CD8-positive, alpha-beta memory T cell (primary cell): ENCODE data around the gene FRMD4B. TPM values are rescaled to one million over a fixed set of nuclear protein-coding genes. Genes with fewer than 3 reads are reported as not detected.

Experiments
- CTCF ChIA-PET: fragments of 350-600 bp; sonication (Branson Sonifier 250); formaldehyde crosslinking; loops from one replicate; lab custom pipeline; 2021; ENCODE audit warnings: antibody characterized with exemption; lab: Charles Lee
- POLR2A ChIA-PET: fragments of 350-600 bp; sonication (Branson Sonifier 250); formaldehyde crosslinking; loops from one replicate; lab custom pipeline; 2021; ENCODE audit warnings: antibody characterized with exemption; lab: Charles Lee
- DNase-seq, 5 donors: peaks; one replicate each; pipeline versions ENCODE4 v3.0.0 to v3.0.0-alpha.2; 2020 to 2022; ENCODE audit warnings: mixed read lengths in 1 of 5
- H3K27ac ChIP-seq: one replicate; pipeline ENCODE4 v1.7.0; 2013; ENCODE audit warnings: low read depth, mild to moderate bottlenecking, low read length, moderate library complexity
- H3K27me3 ChIP-seq: 2 replicates; pipeline ENCODE4 v1.7.0; 2013; ENCODE audit warnings: low read length, mild to moderate bottlenecking; ENCODE audit not compliant: insufficient read depth, poor library complexity, severe bottlenecking
- H3K36me3 ChIP-seq: 2 replicates; pipeline ENCODE4 v1.7.0; 2013; ENCODE audit warnings: mild to moderate bottlenecking, low read length, moderate library complexity; ENCODE audit not compliant: insufficient read depth
- H3K4me1 ChIP-seq: 2 replicates; pipeline ENCODE4 v1.7.0; 2013; ENCODE audit warnings: mild to moderate bottlenecking, low read length, moderate library complexity; ENCODE audit not compliant: insufficient read depth
- H3K4me3 ChIP-seq: 2 replicates; pipeline ENCODE4 v1.7.0; 2013; ENCODE audit warnings: mild to moderate bottlenecking, low read length
- H3K9me3 ChIP-seq: 2 replicates; pipeline ENCODE4 v1.7.0; 2013; ENCODE audit warnings: mild to moderate bottlenecking, low read length
- H3K27ac Mint-ChIP-seq, 8 donors: one replicate each; pipeline ENCODE4 v1.8.0; 2020 to 2021; ENCODE audit warnings: mixed read lengths in 8 of 8, mild to moderate bottlenecking in 6 of 8, inconsistent platforms in 3 of 8, moderate library complexity in 3 of 8
- H3K27me3 Mint-ChIP-seq, 2 donors: one replicate each; pipeline ENCODE4 v1.8.0; 2020 to 2021; ENCODE audit warnings: mixed read lengths in 2 of 2, mild to moderate bottlenecking in 1 of 2, moderate library complexity in 1 of 2
- H3K36me3 Mint-ChIP-seq, 3 donors: one replicate each; pipeline ENCODE4 v1.8.0; 2020 to 2021; ENCODE audit warnings: mixed read lengths in 3 of 3, inconsistent platforms in 1 of 3, mild to moderate bottlenecking in 1 of 3
- H3K4me1 Mint-ChIP-seq, 3 donors: one replicate each; pipeline ENCODE4 v1.8.0; 2020 to 2021; ENCODE audit warnings: mixed read lengths in 3 of 3, inconsistent platforms in 1 of 3, mild to moderate bottlenecking in 1 of 3
- H3K4me3 Mint-ChIP-seq, 7 donors: one replicate each; pipeline ENCODE4 v1.8.0; 2020 to 2021; ENCODE audit warnings: mixed read lengths in 7 of 7, mild to moderate bottlenecking in 6 of 7, moderate library complexity in 4 of 7, inconsistent platforms in 2 of 7
- H3K9me3 Mint-ChIP-seq, 5 donors: one replicate each; pipeline ENCODE4 v1.8.0; 2020 to 2022; ENCODE audit warnings: mixed read lengths in 5 of 5, mild to moderate bottlenecking in 3 of 5, moderate library complexity in 2 of 5, inconsistent platforms in 1 of 5
- polyA plus RNA-seq: library from polyadenylated mRNA; unstranded; fragments of 300-500 nt; fragmentation: Illumina TruSeq; gene quantifications from one replicate; pipeline ENCODE4 v1.2.3, GENCODE V29; 2021
- total RNA-seq, 2 experiments: library from RNA; stranded (reverse); gene quantifications; one replicate each; pipeline ENCODE4 v1.2.3, GENCODE V29; 2021

The FRMD4B gene
- total and polyA plus RNA-seq, 3 experiments from 2014 or later, result 3.0 to 41.1 (median 40.3) TPM

DNA sequence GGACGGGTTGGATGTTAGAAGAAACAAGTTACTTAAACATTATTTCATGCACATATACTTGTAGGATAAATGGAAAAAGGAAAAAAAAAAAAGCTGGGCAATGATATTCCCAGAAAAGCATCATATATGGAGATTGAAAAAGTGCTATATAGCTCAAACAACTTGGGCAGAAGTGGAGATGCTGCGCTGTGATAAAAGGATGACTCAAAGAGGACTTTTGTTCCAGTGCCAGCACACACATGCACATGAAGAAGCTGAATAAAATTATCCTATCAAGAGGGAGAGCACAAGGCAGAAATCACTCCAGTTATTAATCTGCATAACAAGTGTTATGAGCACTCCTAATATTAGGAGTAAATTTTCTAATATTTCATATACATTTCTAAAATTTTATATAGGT, 30.9 kb downstream of the FRMD4B start:
- POLR2A ChIA-PET, result no interaction called here
- no peaks in the 10 kb centered on the region for H3K36me3 ChIP-seq
- peaks cover 9% of the 10 kb centered on the region in 3 donors for H3K4me1 Mint-ChIP-seq
- H3K27me3 ChIP-seq, result no peaks in the 10 kb centered on the region
- H3K36me3 Mint-ChIP-seq, result peaks cover 0 to 3% (median 0%) of the 10 kb centered on the region in 3 donors
- H3K4me3 Mint-ChIP-seq, result no peak overlapping the region
- H3K27ac Mint-ChIP-seq, result no peak overlapping the region
- H3K4me3 ChIP-seq, result no peak overlapping the region
- CTCF ChIA-PET, result interaction anchor here (0.8 kb wide), 1 partner anchor 16 kb away, joined by 3 read pairs; no protein-coding TSS in a partner anchor
- H3K27ac ChIP-seq, result no peak overlapping the region
- H3K9me3 ChIP-seq, result no peaks in the 10 kb centered on the region
- peaks cover 12 to 25% of the 10 kb centered on the region in 2 donors for H3K27me3 Mint-ChIP-seq
- H3K9me3 Mint-ChIP-seq, result peaks cover 0 to 10% (median 4%) of the 10 kb centered on the region in 5 donors
- H3K4me1 ChIP-seq, result peaks cover 4% of the 10 kb centered on the region
- DNase-seq, result no peak

DNA sequence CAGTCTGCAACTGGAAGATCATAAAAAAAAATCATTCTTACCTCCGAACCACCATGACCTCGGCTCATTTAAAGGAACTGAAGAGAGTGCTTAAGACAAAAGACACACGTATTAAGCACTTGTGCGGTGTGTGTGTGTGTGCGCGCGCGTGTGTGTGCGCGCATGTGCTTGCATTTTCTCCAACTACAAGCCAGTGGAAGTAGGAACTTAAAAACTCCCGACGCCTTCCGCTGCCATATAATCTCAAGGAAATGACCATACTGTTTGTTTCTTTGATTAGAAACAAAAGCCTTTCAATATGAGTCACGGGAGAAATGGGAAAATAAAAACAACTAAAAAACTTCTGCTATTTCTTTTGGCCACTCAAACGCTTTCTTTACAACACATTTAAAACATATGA, 32.4 kb downstream of the FRMD4B start:
- CTCF ChIA-PET, result no interaction called here
- Histone ChIP-seq H3K36me3 (no peaks in the 10 kb centered on the region), H3K4me1 (peaks cover 4% of the 10 kb centered on the region), H3K4me3 (no peak overlapping the region), H3K27ac (no peak overlapping the region), H3K27me3 (no peaks in the 10 kb centered on the region), H3K9me3 (no peaks in the 10 kb centered on the region)
- H3K4me1 Mint-ChIP-seq, result peaks cover 9% of the 10 kb centered on the region in 3 donors
- peaks cover 0 to 6% (median 0%) of the 10 kb centered on the region in 5 donors for H3K9me3 Mint-ChIP-seq
- peak overlapping the region in 4 of 7 donors; percentile 8 to 49 (median 30) for H3K4me3 Mint-ChIP-seq
- peaks cover 10 to 25% of the 10 kb centered on the region in 2 donors for H3K27me3 Mint-ChIP-seq
- H3K36me3 Mint-ChIP-seq, result no peaks in the 10 kb centered on the region
- DNase-seq, result no peak
- no peak overlapping the region for H3K27ac Mint-ChIP-seq
- POLR2A ChIA-PET, result no interaction called here

DNA sequence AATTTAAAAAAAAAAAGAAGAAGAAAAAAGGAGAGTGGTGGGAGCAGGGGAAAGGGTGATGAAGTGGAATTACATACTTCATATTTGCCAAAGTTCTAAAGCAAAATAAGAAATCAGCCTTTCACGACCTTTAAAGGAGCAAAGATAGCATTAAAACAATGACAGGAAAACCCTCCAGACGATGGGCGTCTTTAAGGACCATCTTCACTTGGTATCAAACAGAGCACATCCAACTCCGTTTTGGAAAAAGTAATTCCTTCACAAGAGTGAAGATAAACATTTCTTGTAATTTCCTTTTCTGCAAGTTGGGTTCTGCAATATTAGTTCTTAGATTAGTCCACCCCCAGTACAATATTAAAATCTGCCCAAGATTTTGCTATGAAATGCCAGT, 32.8 kb downstream of the FRMD4B start:
- Histone ChIP-seq H3K36me3 (no peaks in the 10 kb centered on the region), H3K4me3 (no peak overlapping the region), H3K4me1 (peaks cover 4% of the 10 kb centered on the region), H3K9me3 (no peaks in the 10 kb centered on the region), H3K27me3 (no peaks in the 10 kb centered on the region), H3K27ac (no peak overlapping the region)
- H3K4me3 Mint-ChIP-seq, result peak overlapping the region in 2 of 7 donors; percentile 49
- DNase-seq, result no peak
- ChIA-PET CTCF (no interaction called here), POLR2A (no interaction called here)
- H3K9me3 Mint-ChIP-seq, result peaks cover 0 to 6% (median 0%) of the 10 kb centered on the region in 5 donors
- H3K4me1 Mint-ChIP-seq, result peaks cover 9% of the 10 kb centered on the region in 3 donors
- no peaks in the 10 kb centered on the region for H3K36me3 Mint-ChIP-seq
- no peak overlapping the region for H3K27ac Mint-ChIP-seq
- peaks cover 10 to 26% of the 10 kb centered on the region in 2 donors for H3K27me3 Mint-ChIP-seq

DNA sequence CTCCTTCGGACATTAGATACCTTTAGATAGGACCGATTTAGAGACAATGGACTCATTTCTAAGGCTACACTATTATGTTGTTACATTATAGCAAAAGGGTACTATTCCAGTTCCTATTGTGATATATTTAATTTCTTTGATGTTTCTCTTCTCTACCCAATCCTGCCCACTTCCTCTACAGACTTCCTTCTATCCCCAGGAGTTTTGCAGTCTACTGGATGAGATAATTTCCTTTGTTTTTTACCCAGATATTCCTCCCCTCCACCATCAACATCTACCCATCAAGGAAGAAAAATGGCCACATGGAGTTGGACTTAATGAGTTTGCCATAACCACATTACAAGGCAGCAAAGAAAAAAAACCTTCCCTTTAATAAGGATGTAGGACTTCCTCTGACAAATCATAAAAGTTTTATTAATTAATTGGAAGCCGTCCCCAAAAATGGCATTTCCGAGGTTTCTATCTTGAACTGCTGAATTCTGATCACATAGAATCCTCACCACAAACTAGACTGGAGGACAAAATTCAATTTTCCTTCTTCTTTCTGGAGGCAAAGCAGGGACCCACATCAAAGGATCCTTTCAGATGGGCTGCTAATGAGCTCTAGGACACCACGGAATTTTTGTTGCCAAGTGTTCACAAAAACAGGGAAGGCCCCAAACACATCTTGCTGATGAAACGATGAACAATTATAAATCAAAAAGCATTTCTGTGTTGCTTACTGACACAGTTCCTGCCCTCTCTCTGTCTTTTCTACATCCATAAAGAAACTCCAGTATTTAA, 33.4 kb downstream of the FRMD4B start:
- peaks cover 4% of the 10 kb centered on the region for H3K4me1 ChIP-seq
- Mint-ChIP-seq H3K27me3 (peaks cover 10 to 27% of the 10 kb centered on the region in 2 donors), H3K4me3 (no peak overlapping the region), H3K27ac (no peak overlapping the region), H3K9me3 (peaks cover 0 to 6% (median 0%) of the 10 kb centered on the region in 5 donors), H3K4me1 (peaks cover 9% of the 10 kb centered on the region in 3 donors), H3K36me3 (no peaks in the 10 kb centered on the region)
- H3K4me3 ChIP-seq, result no peak overlapping the region
- H3K27ac ChIP-seq, result no peak overlapping the region
- H3K9me3 ChIP-seq, result no peaks in the 10 kb centered on the region
- no peaks in the 10 kb centered on the region for H3K36me3 ChIP-seq
- ChIA-PET POLR2A (no interaction called here), CTCF (no interaction called here)
- no peak for DNase-seq
- H3K27me3 ChIP-seq, result no peaks in the 10 kb centered on the region

DNA sequence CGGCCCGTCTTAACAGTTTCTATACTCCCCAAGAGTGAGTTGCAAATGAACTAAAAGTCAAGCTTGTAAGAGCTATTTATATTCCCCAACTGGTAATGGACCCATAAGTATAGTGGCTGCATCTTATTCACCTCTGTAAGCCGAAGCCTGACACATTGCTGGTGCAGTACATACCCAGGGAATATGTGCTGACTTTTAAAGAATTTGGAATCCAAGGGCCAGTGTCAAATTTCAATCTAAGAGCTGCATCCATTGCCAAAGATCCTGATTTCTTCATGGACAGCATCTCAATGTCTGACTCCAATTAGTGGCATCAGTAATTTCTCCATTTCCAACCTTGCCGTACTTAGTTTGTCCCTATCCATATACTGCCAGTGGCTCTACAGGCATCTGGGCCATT, 42.0 kb downstream of the FRMD4B start:
- H3K27me3 Mint-ChIP-seq, result peaks cover 7 to 24% of the 10 kb centered on the region in 2 donors
- POLR2A ChIA-PET, result no interaction called here
- H3K36me3 Mint-ChIP-seq, result peaks cover 0 to 2% (median 0%) of the 10 kb centered on the region in 3 donors
- peaks cover 0 to 10% (median 5%) of the 10 kb centered on the region in 5 donors for H3K9me3 Mint-ChIP-seq
- Histone ChIP-seq H3K36me3 (no peaks in the 10 kb centered on the region), H3K4me3 (no peak overlapping the region), H3K27me3 (no peaks in the 10 kb centered on the region), H3K9me3 (no peaks in the 10 kb centered on the region), H3K4me1 (no peaks in the 10 kb centered on the region), H3K27ac (no peak overlapping the region)
- H3K4me3 Mint-ChIP-seq, result no peak overlapping the region
- no peak for DNase-seq
- H3K4me1 Mint-ChIP-seq, result no peaks in the 10 kb centered on the region
- CTCF ChIA-PET, result no interaction called here
- H3K27ac Mint-ChIP-seq, result no peak overlapping the region

DNA sequence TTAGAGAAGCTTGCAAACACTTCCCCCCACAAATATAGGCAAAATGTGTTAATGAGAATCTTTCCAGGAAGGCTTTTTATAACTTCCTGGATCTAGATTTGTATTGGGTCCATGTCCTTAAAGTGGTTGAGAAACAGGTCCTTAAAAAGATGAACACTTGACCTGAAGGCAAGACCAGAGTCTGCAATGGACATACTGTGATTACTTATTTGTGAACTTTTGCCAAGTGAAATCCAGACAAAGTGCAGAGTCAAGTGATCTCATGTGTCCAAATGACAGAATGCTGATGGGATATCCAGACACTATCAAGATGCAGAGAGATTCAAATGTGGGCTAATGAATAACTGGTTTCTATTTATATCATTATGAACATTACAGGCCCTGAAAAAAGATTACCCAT, 43.8 kb downstream of the FRMD4B start:
- Histone ChIP-seq H3K4me3 (no peak overlapping the region), H3K36me3 (no peaks in the 10 kb centered on the region), H3K4me1 (no peaks in the 10 kb centered on the region), H3K27ac (no peak overlapping the region), H3K9me3 (no peaks in the 10 kb centered on the region), H3K27me3 (no peaks in the 10 kb centered on the region)
- Mint-ChIP-seq H3K36me3 (peaks cover 0 to 2% (median 0%) of the 10 kb centered on the region in 3 donors), H3K4me1 (no peaks in the 10 kb centered on the region), H3K27me3 (peaks cover 5 to 14% of the 10 kb centered on the region in 2 donors), H3K4me3 (no peak overlapping the region), H3K27ac (no peak overlapping the region), H3K9me3 (peaks cover 0 to 10% (median 5%) of the 10 kb centered on the region in 5 donors)
- DNase-seq, result no peak
- CTCF ChIA-PET, result no interaction called here
- POLR2A ChIA-PET, result no interaction called here

DNA sequence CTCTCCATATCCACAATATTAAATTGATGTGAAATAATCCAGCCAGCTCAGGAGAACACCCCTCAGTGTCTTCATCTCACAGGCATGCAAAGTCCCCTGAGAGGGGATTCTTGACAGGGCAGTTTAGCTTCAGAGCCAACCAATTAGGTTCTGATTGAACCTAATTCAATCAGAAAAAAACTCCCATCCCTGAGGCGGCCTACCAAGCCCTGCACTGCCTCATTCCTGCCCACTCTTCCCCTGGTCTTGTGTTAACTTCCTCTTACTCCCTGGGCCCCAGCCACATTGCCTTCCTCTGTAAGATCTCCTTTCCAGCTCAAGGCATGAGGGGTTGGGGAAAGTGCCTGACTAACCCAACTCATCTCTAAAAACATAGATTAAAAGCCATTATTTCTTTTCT, 46.1 kb downstream of the FRMD4B start:
- Histone ChIP-seq H3K36me3 (no peaks in the 10 kb centered on the region), H3K9me3 (no peaks in the 10 kb centered on the region), H3K27ac (no peak overlapping the region), H3K27me3 (no peaks in the 10 kb centered on the region), H3K4me1 (no peaks in the 10 kb centered on the region), H3K4me3 (no peak overlapping the region)
- CTCF ChIA-PET, result no interaction called here
- Mint-ChIP-seq H3K27me3 (peaks cover 2 to 10% of the 10 kb centered on the region in 2 donors), H3K4me1 (no peaks in the 10 kb centered on the region), H3K4me3 (no peak overlapping the region), H3K36me3 (peaks cover 0 to 5% (median 0%) of the 10 kb centered on the region in 3 donors), H3K27ac (no peak overlapping the region), H3K9me3 (peaks cover 0 to 5% (median 3%) of the 10 kb centered on the region in 5 donors)
- POLR2A ChIA-PET, result no interaction called here
- DNase-seq, result no peak

DNA sequence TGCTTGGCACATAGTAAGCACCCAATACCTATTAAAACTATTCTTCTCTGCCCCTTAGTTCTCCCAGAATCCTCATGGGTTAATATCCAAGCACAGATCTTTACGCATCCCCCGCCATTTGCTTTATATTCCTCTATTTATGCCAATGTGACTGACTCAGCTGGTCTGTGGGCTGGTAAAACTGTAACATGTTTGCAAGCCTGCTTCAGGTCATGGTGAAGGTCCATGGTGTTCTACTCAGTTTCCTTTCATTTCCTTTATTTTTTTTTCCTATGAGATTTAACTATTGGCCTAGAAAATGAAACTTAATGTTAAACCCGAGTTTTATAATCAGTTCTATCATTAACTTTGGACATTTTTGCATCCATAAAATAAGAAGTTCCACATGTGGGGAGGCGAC, 47.0 kb downstream of the FRMD4B start:
- Histone ChIP-seq H3K27me3 (no peaks in the 10 kb centered on the region), H3K4me1 (no peaks in the 10 kb centered on the region), H3K4me3 (no peak overlapping the region), H3K27ac (no peak overlapping the region), H3K9me3 (no peaks in the 10 kb centered on the region), H3K36me3 (no peaks in the 10 kb centered on the region)
- no peak for DNase-seq
- H3K4me1 Mint-ChIP-seq, result no peaks in the 10 kb centered on the region
- H3K9me3 Mint-ChIP-seq, result peaks cover 0 to 3% (median 0%) of the 10 kb centered on the region in 5 donors
- H3K27me3 Mint-ChIP-seq, result peaks cover 2 to 11% of the 10 kb centered on the region in 2 donors
- ChIA-PET POLR2A (no interaction called here), CTCF (no interaction called here)
- H3K27ac Mint-ChIP-seq, result no peak overlapping the region
- H3K36me3 Mint-ChIP-seq, result peaks cover 0 to 9% (median 0%) of the 10 kb centered on the region in 3 donors
- H3K4me3 Mint-ChIP-seq, result no peak overlapping the region
